Left lung (tissue), 10 donors: ENCODE data around the gene DCAF17. TPM values are rescaled to one million over a fixed set of nuclear protein-coding genes. Genes with fewer than 3 reads are reported as not detected.

Experiments
- ATAC-seq: fragments of 200-7000 bp; cut with Tn5 transposase; one replicate; pipeline ENCODE4 v1.9.1; 2020; ENCODE audit warnings: moderate library complexity
- DNase-seq, 4 donors: peaks; one replicate each; pipeline ENCODE4 v3.0.0-alpha.2; 2013 to 2020
- H3K27ac ChIP-seq, 2 donors: fragments of 200-600 bp; sonication (generic) in 1 of 2; one replicate each; pipeline versions ENCODE4 v1.5.0 to v1.8.0; 2020 to 2021
- H3K27me3 ChIP-seq, 2 donors: fragments of 200-600 bp; sonication (generic) in 1 of 2; one replicate each; pipeline versions ENCODE4 v1.5.0 to v1.8.0; 2020 to 2021
- H3K36me3 ChIP-seq, 2 donors: fragments of 200-600 bp; sonication (generic) in 1 of 2; one replicate each; pipeline versions ENCODE4 v1.5.0 to v1.8.0; 2020 to 2021
- H3K4me1 ChIP-seq, 2 donors: fragments of 200-600 bp; one replicate each; pipeline ENCODE4 v1.8.0; 2021
- H3K4me3 ChIP-seq, 2 donors: fragments of 200-600 bp; sonication (generic) in 1 of 2; one replicate each; pipeline versions ENCODE4 v1.5.0 to v1.8.0; 2020 to 2021; ENCODE audit warnings: mild to moderate bottlenecking in 1 of 2
- H3K9me3 ChIP-seq, 2 donors: fragments of 200-600 bp; sonication (generic) in 1 of 2; one replicate each; pipeline versions ENCODE4 v1.5.0 to v1.8.0; 2020 to 2021
- CTCF ChIP-seq, 2 donors: fragments of 200-600 bp; sonication (generic) in 1 of 2; IDR thresholded peaks; one replicate each; pipeline versions ENCODE4 v1.5.0 to v1.8.0; 2021; ENCODE audit warnings: antibody characterized with exemption in 2 of 2
- intact Hi-C, 2 donors: fragments of 100-400 bp; cut with DNase I; formaldehyde crosslinking; loops; one replicate each; pipeline versions ENCODE4 v1.11.2 to v1.14.2; 2022
- polyA plus RNA-seq, 6 donors: library from polyadenylated mRNA; unstranded; fragments of 120-200 nt; gene quantifications; one replicate each; pipeline ENCODE4 v1.2.1, GENCODE V29; 2013; ENCODE audit not compliant: insufficient read length in 6 of 6
- total RNA-seq, 2 donors: library from RNA; stranded (reverse); fragmentation: NEBNext Ultra II Directional; extraction: Animal tissue kit (Norgen Biotek cat#: 25700); gene quantifications; one replicate each; pipeline ENCODE4 v1.2.1, GENCODE V29; 2021
- donor health status: DM: no; HTN: yes; CAD: no.
- donor health status: DM: no; HTN: no; CAD: no.

Gene DCAF17
- total and polyA plus RNA-seq, 8 donors, result 14.2 to 36.7 (median 28.3) TPM

GRCh38 chr2:171404719-171405118 lies 29.3 kb upstream of the DCAF17 start:
- Histone ChIP-seq H3K27ac (no peak overlapping the region), H3K36me3 (no peaks in the 10 kb centered on the region), H3K4me1 (no peaks in the 10 kb centered on the region), H3K27me3 (no peaks in the 10 kb centered on the region), H3K9me3 (peaks cover 0 to 6% of the 10 kb centered on the region in 2 donors), H3K4me3 (no peak overlapping the region)
- no peak for ATAC-seq
- TF ChIP-seq CTCF (IDR thresholded peaks at IDR 0.05), result no peak
- DNase-seq, result no peak
- intact Hi-C loops, result no loop called here

GRCh38 chr2:171405546-171405945 lies 28.5 kb upstream of the DCAF17 start:
- intact Hi-C loops, result no loop called here
- ATAC-seq (no peak), DNase-seq (no peak)
- no peaks in the 10 kb centered on the region for H3K36me3 ChIP-seq
- TF ChIP-seq CTCF (IDR thresholded peaks at IDR 0.05), result no peak
- H3K27me3 ChIP-seq, result no peaks in the 10 kb centered on the region
- no peaks in the 10 kb centered on the region for H3K4me1 ChIP-seq
- no peak overlapping the region for H3K4me3 ChIP-seq
- H3K9me3 ChIP-seq, result peaks cover 0 to 6% of the 10 kb centered on the region in 2 donors
- H3K27ac ChIP-seq, result no peak overlapping the region

GRCh38 chr2:171406044-171406443 lies 28.0 kb upstream of the DCAF17 start:
- Histone ChIP-seq H3K27ac (no peak overlapping the region), H3K9me3 (peaks cover 0 to 6% of the 10 kb centered on the region in 2 donors), H3K27me3 (no peaks in the 10 kb centered on the region), H3K4me1 (no peaks in the 10 kb centered on the region), H3K4me3 (no peak overlapping the region), H3K36me3 (no peaks in the 10 kb centered on the region)
- intact Hi-C loops, result no loop called here
- no peak for DNase-seq
- TF ChIP-seq CTCF (IDR thresholded peaks at IDR 0.05), result no peak
- no peak for ATAC-seq

- no peak for DNase-seq
- no peaks in the 10 kb centered on the region for H3K27me3 ChIP-seq
- intact Hi-C loops, result no loop called here
- ATAC-seq, result no peak
- no peaks in the 10 kb centered on the region for H3K4me1 ChIP-seq
- TF ChIP-seq CTCF (IDR thresholded peaks at IDR 0.05), result no peak
- no peaks in the 10 kb centered on the region for H3K36me3 ChIP-seq
- H3K9me3 ChIP-seq, result peaks cover 0 to 1% of the 10 kb centered on the region in 2 donors
- H3K27ac ChIP-seq, result no peak overlapping the region
- H3K4me3 ChIP-seq, result no peak overlapping the region
Observed at GRCh38 chr2:171407030-171407675, 26.9 kb upstream of the DCAF17 start.

- H3K4me3 ChIP-seq, result no peak overlapping the region
- H3K27me3 ChIP-seq, result no peaks in the 10 kb centered on the region
- H3K9me3 ChIP-seq, result no peaks in the 10 kb centered on the region
- no peaks in the 10 kb centered on the region for H3K4me1 ChIP-seq
- no peaks in the 10 kb centered on the region for H3K36me3 ChIP-seq
- no peak for TF ChIP-seq CTCF (IDR thresholded peaks at IDR 0.05)
- no peak overlapping the region for H3K27ac ChIP-seq
- ATAC-seq (no peak), DNase-seq (no peak)
- intact Hi-C loops, result no loop called here
Observed at GRCh38 chr2:171407676-171408044, 26.4 kb upstream of the DCAF17 start.
